Trophoblast cell (in vitro differentiated cells and primary cell): ENCODE results near the gene ZNF24.

ENCODE experiments used
- DNase-seq, 2 donors: peaks; one replicate each; pipeline ENCODE4 v3.0.0-alpha.2; 2016
- H2AFZ ChIP-seq: 2 replicates; pipeline ENCODE4 v1.6.1; 2013; ENCODE audit warnings: low read length, moderate library complexity, mild to moderate bottlenecking; ENCODE audit not compliant: insufficient read depth, poor library complexity
- H2AK5ac ChIP-seq: 2 replicates; pipeline ENCODE4 v1.6.1; 2013; ENCODE audit warnings: mild to moderate bottlenecking, low read length
- H2BK120ac ChIP-seq: 2 replicates; pipeline ENCODE4 v1.6.1; 2013; ENCODE audit warnings: low read length, mild to moderate bottlenecking, moderate library complexity; ENCODE audit not compliant: insufficient read depth, poor library complexity
- H2BK12ac ChIP-seq: 2 replicates; pipeline ENCODE4 v1.6.1; 2013; ENCODE audit warnings: mild to moderate bottlenecking, low read length, moderate library complexity
- H2BK5ac ChIP-seq: 2 replicates; pipeline ENCODE4 v1.6.1; 2013; ENCODE audit warnings: low read length, low read depth, moderate library complexity, mild to moderate bottlenecking; ENCODE audit not compliant: poor library complexity
- H3K14ac ChIP-seq: 2 replicates; pipeline ENCODE4 v1.6.1; 2013; ENCODE audit warnings: mild to moderate bottlenecking, low read length
- H3K18ac ChIP-seq: 2 replicates; pipeline ENCODE4 v1.6.1; 2013; ENCODE audit warnings: mild to moderate bottlenecking, low read length
- H3K23ac ChIP-seq: 2 replicates; pipeline ENCODE4 v1.6.1; 2013; ENCODE audit warnings: low read length
- H3K27ac ChIP-seq: 2 replicates; pipeline ENCODE4 v1.5.1; 2013; ENCODE audit warnings: low read depth, mild to moderate bottlenecking, inconsistent platforms, low read length, moderate library complexity
- H3K27me3 ChIP-seq: 2 replicates; pipeline ENCODE4 v1.6.1; 2013; ENCODE audit warnings: inconsistent platforms, mild to moderate bottlenecking, low read length, moderate library complexity; ENCODE audit not compliant: insufficient read depth
- H3K36me3 ChIP-seq, 2 experiments: 1 replicate in 1 of 2; 2 replicates in 1 of 2; pipeline ENCODE4 v1.6.1; 2013; ENCODE audit warnings: low read length in 2 of 2, mild to moderate bottlenecking in 2 of 2, moderate library complexity in 1 of 2; ENCODE audit not compliant: insufficient read depth in 2 of 2, control insufficient read depth in 1 of 2
- H3K4ac ChIP-seq: 2 replicates; pipeline ENCODE4 v1.6.1; 2013; ENCODE audit warnings: low read depth, mild to moderate bottlenecking, low read length, moderate library complexity
- H3K4me1 ChIP-seq, 2 experiments: 1 replicate in 1 of 2; 2 replicates in 1 of 2; pipeline ENCODE4 v1.6.1; 2013; ENCODE audit warnings: low read length in 2 of 2, mild to moderate bottlenecking in 2 of 2, moderate library complexity in 1 of 2; ENCODE audit not compliant: insufficient read depth in 2 of 2, control insufficient read depth in 1 of 2
- H3K4me2 ChIP-seq: 2 replicates; pipeline ENCODE4 v1.6.1; 2013; ENCODE audit warnings: inconsistent platforms, mild to moderate bottlenecking, low read length, moderate library complexity
- H3K4me3 ChIP-seq: 2 replicates; pipeline ENCODE4 v1.5.1; 2013; ENCODE audit warnings: mild to moderate bottlenecking, low read depth, low read length, inconsistent platforms
- H3K79me1 ChIP-seq: one replicate; pipeline ENCODE4 v1.6.1; 2013; ENCODE audit warnings: low read length
- H3K79me2 ChIP-seq: 2 replicates; pipeline ENCODE4 v1.6.1; 2013; ENCODE audit warnings: low read length, mild to moderate bottlenecking; ENCODE audit not compliant: control insufficient read depth, insufficient read depth, poor library complexity
- H3K9ac ChIP-seq: 2 replicates; pipeline ENCODE4 v1.6.1; 2013; ENCODE audit warnings: mild to moderate bottlenecking, low read length
- H3K9me3 ChIP-seq: 2 replicates; pipeline ENCODE4 v1.6.1; 2013; ENCODE audit warnings: low read depth, mild to moderate bottlenecking, control low read depth, inconsistent platforms, low read length; ENCODE audit not compliant: insufficient read depth
- H4K12ac ChIP-seq: 2 replicates; pipeline ENCODE4 v1.6.1; 2013; ENCODE audit warnings: low read depth, mild to moderate bottlenecking, low read length, moderate library complexity
- H4K8ac ChIP-seq: 2 replicates; pipeline ENCODE4 v1.6.1; 2013; ENCODE audit warnings: low read depth, mild to moderate bottlenecking, low read length, moderate library complexity
- H4K91ac ChIP-seq: one replicate; pipeline ENCODE4 v1.6.1; 2013; ENCODE audit warnings: low read depth, mild to moderate bottlenecking, low read length, moderate library complexity
- WGBS: extraction: QIAGEN DNeasy Blood & Tissue Kit; methylation state at CpG from one replicate; pipeline ENCODE4 v1.1.7; 2013; ENCODE audit warnings: missing lambda C conversion rate; ENCODE audit not compliant: insufficient read length, insufficient coverage; ENCODE audit errors: extremely low coverage; 5-methylcytosine and 5-hydroxymethylcytosine counted together

Gene ZNF24

DNA sequence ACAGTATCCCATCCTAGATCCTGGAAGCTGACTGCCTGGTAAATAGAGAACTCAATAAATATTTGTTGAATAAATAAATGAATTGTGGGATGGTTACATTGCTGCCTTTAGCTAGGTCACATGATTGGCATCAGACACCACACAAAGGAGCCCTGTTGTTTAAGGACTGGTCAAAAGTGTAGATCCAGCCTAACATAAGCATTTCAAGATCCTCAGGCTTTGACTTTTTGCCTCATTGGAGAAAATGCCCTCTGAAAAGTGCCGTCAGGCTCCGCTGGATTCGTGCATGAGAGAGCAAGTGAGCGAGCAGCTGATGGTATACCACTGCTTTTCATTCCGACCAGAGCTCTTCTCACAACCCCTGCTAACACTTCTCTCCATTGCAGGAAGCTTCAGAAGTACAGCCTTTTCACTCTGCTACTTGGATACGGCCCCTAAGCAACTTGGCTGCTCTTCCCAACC is 1.3 kb upstream of the ZNF24 start:
- Histone ChIP-seq H3K9me3 (no peaks in the 10 kb centered on the region), H2BK12ac (no peak overlapping the region), H3K4me2 (no peak overlapping the region), H2AFZ (no peak overlapping the region), H4K8ac (no peak overlapping the region), H3K4me1 (peaks cover 2% of the 10 kb centered on the region in 2 experiments), H3K4ac (no peak overlapping the region), H3K79me1 (peaks cover 6% of the 10 kb centered on the region), H3K18ac (no peak overlapping the region), H3K9ac (no peak overlapping the region), H3K36me3 (no peaks in the 10 kb centered on the region), H3K27ac (no peak overlapping the region), H3K4me3 (no peak overlapping the region), H3K79me2 (peaks cover 13% of the 10 kb centered on the region), H4K91ac (no peak overlapping the region), H2AK5ac (no peak overlapping the region), H2BK120ac (no peak overlapping the region), H3K14ac (no peak overlapping the region), H3K23ac (no peak overlapping the region), H2BK5ac (no peak overlapping the region), H3K27me3 (no peaks in the 10 kb centered on the region), H4K12ac (no peak overlapping the region)
- no CpG with 5 or more reads among the region's 6 CpGs for WGBS
- DNase-seq, result no peak

DNA sequence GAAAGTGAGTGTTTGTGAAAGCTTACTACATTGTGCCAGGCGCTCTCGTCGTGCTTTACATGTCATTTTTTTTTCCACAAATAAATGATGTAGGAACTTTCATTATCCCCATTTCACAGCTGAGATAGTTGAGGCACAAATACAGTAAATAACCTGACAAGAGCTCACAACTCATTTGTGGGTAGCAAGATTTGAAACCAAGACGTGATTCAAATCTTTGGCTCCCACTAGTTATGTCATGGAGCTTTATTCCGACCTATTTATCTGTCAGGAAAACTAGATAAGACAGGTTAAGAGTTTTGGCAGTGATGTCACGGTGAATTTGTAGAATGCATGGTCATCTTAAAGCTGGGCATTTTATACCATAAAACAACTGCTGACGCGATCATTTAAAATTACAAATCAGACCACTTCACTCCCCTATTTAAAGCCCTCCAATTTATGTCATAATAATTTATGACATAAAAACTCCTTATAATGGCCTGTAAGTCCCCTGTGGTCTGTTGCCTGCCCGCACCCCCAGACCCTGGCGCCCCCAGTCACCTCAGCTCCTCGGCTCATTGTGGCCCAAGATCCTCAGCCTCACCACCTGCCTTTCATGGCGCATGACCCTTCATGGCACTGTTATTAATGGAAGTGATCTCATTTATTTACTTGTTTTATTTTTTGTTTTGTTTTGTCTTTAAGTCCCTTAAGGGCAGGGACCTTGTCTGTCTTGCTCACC is 678 bp upstream of the ZNF24 start:
- H3K4me1 ChIP-seq, result peaks cover 2% of the 10 kb centered on the region in 2 experiments
- no peak overlapping the region for H3K23ac ChIP-seq
- H3K27ac ChIP-seq, result no peak overlapping the region
- H4K8ac ChIP-seq, result no peak overlapping the region
- H3K14ac ChIP-seq, result no peak overlapping the region
- H2BK12ac ChIP-seq, result peak overlapping the region; percentile 48
- no peak overlapping the region for H2BK120ac ChIP-seq
- H2AK5ac ChIP-seq, result no peak overlapping the region
- peak in 1 of 2 donors; percentile 30 for DNase-seq
- H3K79me1 ChIP-seq, result peaks cover 6% of the 10 kb centered on the region
- peak overlapping the region; percentile 45 for H4K91ac ChIP-seq
- H3K9me3 ChIP-seq, result no peaks in the 10 kb centered on the region
- H2AFZ ChIP-seq, result peak overlapping the region; percentile 52
- H3K4me2 ChIP-seq, result peak overlapping the region; percentile 57
- no CpG with 5 or more reads among the region's 12 CpGs for WGBS
- H3K79me2 ChIP-seq, result peaks cover 13% of the 10 kb centered on the region
- H3K18ac ChIP-seq, result no peak overlapping the region
- peaks cover 5% of the 10 kb centered on the region in 2 experiments for H3K36me3 ChIP-seq
- H4K12ac ChIP-seq, result peak overlapping the region; percentile 32
- H3K4ac ChIP-seq, result no peak overlapping the region
- peak overlapping the region; percentile 97 for H3K4me3 ChIP-seq
- no peak overlapping the region for H2BK5ac ChIP-seq
- H3K27me3 ChIP-seq, result no peaks in the 10 kb centered on the region
- H3K9ac ChIP-seq, result no peak overlapping the region

DNA sequence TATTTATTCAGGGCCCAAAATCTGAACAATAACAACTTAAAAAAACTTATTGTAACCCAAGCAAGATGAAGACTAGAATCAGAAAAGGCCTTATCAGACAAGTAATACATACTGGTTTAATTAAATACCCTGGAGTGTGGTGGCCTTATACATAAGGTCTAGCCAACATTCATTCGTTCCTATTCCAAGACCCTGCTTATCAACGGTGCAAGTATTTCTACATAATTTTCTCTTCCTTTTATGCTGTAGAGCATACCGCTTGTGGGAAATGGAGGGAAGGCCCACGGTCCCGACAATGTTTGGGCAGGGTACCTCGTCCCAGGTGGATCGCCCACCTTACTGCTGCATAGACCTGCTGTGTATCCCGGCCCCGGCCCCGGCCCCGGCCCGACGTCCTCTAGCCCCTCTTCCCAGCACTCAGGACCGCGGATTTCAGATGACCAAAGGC is 708 bp downstream of the ZNF24 start:
- Histone ChIP-seq H2AK5ac (no peak overlapping the region), H2AFZ (peak overlapping the region; percentile 1), H3K18ac (no peak overlapping the region), H2BK12ac (no peak overlapping the region), H3K27ac (no peak overlapping the region), H3K79me2 (peaks cover 13% of the 10 kb centered on the region), H3K27me3 (no peaks in the 10 kb centered on the region), H4K12ac (peak overlapping the region; percentile 0), H4K8ac (peak overlapping the region; percentile 5), H2BK120ac (no peak overlapping the region), H3K4me1 (peaks cover 2% of the 10 kb centered on the region in 2 experiments), H2BK5ac (no peak overlapping the region), H3K79me1 (peaks cover 6% of the 10 kb centered on the region), H3K4me2 (peak overlapping the region; percentile 57), H3K9ac (peak overlapping the region; percentile 49), H4K91ac (no peak overlapping the region), H3K14ac (peak overlapping the region; percentile 5), H3K4me3 (peak overlapping the region; percentile 97), H3K9me3 (no peaks in the 10 kb centered on the region), H3K36me3 (peaks cover 9 to 15% of the 10 kb centered on the region in 2 experiments), H3K4ac (peak overlapping the region; percentile 98), H3K23ac (no peak overlapping the region)
- WGBS, result no CpG with 5 or more reads among the region's 15 CpGs
- DNase-seq, result no peak

DNA sequence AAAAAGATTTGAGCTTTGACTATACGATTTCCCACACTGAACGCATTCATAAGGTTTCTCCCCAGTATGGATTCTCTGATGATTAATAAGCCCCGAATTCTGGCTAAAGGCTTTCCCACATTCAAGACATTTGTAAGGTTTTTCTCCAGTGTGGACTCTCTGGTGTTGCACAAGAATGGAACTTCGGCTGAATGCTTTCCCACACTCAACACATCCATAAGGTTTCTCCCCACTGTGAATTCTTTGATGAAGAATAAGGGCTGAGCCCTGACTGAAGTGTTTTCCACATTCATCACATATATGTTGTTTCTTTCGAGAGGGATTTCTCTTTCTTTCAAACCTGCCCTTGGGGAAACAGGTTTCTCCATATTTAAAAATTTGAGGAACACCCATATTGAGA is 6.9 kb downstream of the ZNF24 start:
- no peak overlapping the region for H3K27ac ChIP-seq
- no peak overlapping the region for H4K8ac ChIP-seq
- no peaks in the 10 kb centered on the region for H3K27me3 ChIP-seq
- no peak overlapping the region for H3K4me3 ChIP-seq
- no peak overlapping the region for H2AK5ac ChIP-seq
- no peaks in the 10 kb centered on the region for H3K4me1 ChIP-seq
- H4K91ac ChIP-seq, result no peak overlapping the region
- no peak overlapping the region for H3K18ac ChIP-seq
- no peak overlapping the region for H2AFZ ChIP-seq
- no peaks in the 10 kb centered on the region for H3K9me3 ChIP-seq
- H2BK5ac ChIP-seq, result no peak overlapping the region
- H4K12ac ChIP-seq, result no peak overlapping the region
- no peak overlapping the region for H2BK120ac ChIP-seq
- WGBS, result no CpG with 5 or more reads among the region's 5 CpGs
- H3K4me2 ChIP-seq, result no peak overlapping the region
- no peaks in the 10 kb centered on the region for H3K79me1 ChIP-seq
- H3K79me2 ChIP-seq, result peaks cover 5% of the 10 kb centered on the region
- no peak overlapping the region for H3K4ac ChIP-seq
- DNase-seq, result peak in 1 of 2 donors; percentile 8
- no peak overlapping the region for H3K14ac ChIP-seq
- H2BK12ac ChIP-seq, result no peak overlapping the region
- peaks cover 9 to 32% of the 10 kb centered on the region in 2 experiments for H3K36me3 ChIP-seq
- H3K9ac ChIP-seq, result no peak overlapping the region
- no peak overlapping the region for H3K23ac ChIP-seq
